Effector CD8-positive, alpha-beta T cell (primary cell): ENCODE results near the gene CHST11.

Source experiments
- DNase-seq: peaks from one replicate; lab custom pipeline; 2025; lab: John Stamatoyannopoulos, UW

CHST11 gene

GRCh38 chr12:104697186-104697585 lies 240.4 kb downstream of the CHST11 start:
- DNase-seq: no peak

- no peak for DNase-seq
Measured at GRCh38 chr12:104698871-104699270, 242.1 kb downstream of the CHST11 start.

GRCh38 chr12:104699489-104700190 lies 242.9 kb downstream of the CHST11 start:
- DNase-seq: no peak

- no peak for DNase-seq
Measured at GRCh38 chr12:104700324-104700723, 243.6 kb downstream of the CHST11 start.

DNA sequence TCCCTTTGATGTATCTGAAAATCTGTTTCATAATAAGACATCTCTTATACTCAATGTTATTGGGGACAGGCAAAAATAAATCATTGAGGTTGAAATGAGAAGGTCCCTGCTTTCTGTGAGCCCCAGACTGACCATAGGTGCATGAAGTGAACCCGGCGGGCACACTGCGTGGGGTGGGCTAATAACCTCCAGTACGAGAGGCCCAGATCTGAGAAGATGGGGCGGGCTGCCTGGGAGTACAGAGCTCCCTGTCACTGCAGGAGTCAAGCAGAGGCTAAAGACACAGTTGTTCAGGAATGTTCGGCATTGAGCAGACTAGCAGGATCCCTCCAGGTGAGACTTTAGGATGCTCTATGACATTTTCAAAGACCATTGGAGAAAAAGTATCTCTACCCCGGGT lies 244.6 kb downstream of the CHST11 start:
- DNase-seq: no peak

DNA sequence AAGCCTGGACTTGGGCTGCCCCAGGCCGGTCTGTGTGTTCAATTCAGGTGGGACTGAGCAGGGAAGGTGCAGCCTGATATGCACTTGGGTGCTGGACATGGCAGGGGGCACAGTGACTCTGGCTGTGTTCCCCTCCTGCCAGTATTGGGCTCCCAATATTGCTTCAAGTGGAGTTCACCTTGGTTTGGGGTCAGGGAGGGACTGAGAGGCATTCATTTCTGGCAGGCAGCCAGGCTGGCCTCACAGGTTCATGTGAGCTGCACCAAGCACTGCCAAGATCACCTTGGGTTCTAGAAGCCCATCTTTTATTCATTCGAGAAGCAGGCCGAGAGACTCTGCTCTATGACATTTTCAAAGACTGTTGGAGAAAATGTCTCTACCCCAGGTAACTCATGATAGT lies 245.0 kb downstream of the CHST11 start:
- no peak for DNase-seq

- no peak for DNase-seq
Measured at GRCh38 chr12:104702565-104703139, 245.9 kb downstream of the CHST11 start.

DNA sequence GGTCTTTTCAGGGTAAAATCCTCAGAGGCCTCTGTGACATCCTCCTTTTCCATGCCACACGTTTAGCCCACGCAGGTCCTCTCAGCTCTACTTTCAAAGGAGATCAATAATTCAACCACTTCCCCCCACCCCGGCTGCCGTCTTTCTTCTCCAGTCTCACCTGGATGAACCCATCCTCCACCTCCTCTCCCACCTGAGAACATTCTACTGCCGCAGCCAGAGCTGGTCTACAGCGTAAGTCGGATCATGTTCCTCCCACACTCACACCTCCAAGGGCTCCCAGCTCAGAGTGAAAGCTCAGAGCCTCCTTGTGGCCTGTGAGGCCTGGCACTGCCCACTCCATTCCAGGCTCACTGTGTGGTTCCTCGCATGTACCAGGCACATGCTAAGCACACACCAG lies 246.6 kb downstream of the CHST11 start:
- DNase-seq: no peak

DNA sequence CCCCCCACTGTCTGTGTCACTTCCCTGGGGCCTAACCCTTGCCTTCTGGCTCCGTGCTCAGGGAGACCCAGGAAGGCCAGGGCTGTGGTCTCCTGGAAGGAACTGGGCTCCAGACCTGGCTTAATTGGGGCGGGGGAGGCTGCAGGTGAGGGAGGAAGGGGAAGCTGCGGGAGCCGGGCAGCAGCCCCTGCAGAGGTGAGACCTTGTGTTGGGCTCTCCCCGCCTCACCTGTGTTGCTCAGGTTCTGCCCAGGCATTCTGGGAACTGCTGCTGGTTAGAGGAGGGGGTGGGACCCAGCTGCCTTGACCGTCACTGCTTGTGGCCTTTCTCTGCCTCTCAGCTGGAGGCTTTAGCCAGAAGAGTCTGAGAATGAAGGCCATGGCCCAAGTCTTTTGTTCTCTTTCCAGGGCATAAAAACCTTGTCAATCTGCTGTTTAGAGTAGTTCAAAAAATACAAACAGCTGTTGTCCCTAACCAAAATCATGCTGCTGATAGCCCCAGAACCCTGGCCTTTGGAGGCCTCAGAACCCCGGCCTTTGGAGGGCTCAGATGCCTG lies 247.6 kb downstream of the CHST11 start:
- no peak for DNase-seq

- DNase-seq: no peak
Measured at GRCh38 chr12:104707194-104707593, 250.4 kb downstream of the CHST11 start.

DNA sequence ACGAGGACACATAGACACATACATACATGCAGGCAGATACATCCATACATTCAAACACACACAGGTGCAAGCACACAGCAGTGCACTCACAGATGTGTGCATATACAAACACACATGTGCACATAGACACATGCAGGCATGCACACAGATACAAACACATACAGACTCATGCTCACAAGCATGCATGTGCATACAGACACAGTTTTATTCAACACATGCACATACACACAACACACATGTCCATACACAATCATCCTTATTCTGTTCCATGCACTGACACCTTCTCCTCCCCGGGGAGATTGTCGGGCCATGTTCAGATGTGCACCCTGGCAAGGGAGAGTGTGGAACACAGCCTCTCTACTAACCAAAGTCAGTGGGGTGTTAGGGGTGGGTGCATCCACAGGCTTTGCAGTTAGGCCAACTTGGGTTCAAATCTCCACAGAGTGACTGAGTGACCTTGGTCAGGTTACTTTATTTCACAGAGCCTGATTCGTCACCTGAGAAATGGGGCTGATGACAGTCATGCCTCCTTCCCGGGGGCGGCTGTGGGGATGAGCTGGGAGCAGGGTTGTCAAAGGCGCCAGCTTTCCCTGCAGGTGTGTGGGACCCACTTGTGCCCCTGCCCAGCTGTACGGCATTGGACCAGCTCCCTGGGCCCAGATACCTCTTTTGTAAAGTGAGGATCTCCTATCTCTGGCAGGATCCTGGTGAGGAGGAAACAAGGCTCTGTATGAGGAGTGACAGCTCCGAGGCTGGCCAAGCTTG lies 251.2 kb downstream of the CHST11 start:
- no peak for DNase-seq

- DNase-seq: no peak
Measured at GRCh38 chr12:104708891-104709290, 252.1 kb downstream of the CHST11 start.

DNA sequence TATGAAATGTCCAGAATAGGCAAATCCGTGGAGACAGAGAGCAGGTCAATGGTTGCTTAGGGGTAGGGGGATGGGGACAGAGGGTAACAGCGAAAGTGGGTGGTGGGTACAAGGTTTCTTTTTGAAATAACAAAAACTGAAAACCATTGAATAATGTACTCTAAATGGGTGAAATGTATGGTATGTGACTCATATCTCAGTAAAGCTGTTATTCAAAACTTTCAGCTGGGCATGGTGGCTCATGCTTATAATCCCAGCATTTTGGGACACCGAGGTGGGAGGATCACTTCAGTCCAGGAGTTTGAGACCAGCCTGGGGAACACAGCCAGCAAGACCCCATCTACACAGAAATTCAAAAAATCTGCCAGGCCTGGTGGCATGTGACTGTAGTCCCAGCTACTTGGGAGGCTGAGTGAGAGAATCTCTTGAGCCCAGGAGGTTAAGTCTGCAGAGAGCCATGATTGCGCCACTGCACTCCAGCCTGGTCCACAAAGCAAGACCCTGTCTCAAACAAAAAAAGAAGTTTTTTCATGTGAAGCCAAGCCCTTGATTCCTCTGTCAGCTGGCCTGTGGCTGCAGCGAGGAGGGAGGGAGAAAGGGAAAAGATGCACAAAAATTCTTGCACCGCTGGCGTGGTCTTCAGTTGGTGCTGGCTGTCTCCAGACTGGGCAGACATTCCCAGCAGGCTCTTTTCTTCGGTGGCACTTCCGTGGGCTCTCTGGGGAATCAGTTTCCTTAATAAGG lies 253.1 kb downstream of the CHST11 start:
- no peak for DNase-seq

- no peak for DNase-seq
Measured at GRCh38 chr12:104710940-104711689, 254.4 kb downstream of the CHST11 start.

DNA sequence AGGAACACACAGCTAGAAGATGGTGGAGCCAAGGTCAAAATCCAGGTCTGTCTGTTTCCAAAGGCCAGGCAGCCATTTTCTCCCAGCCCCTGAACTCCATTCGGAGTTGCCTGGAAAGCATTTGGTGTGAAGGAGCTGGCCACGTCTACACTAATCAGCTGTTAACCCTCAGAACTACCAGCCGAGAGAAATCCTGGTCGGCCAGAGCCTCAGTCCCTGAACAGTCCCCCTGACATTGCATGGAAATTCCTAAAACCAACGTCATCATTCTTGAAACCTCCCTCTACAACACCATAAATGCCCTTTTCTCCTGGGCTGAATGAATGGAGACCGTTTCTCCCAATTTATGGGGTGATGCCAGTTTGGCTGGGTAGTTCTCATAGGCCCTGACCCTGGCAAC lies 255.7 kb downstream of the CHST11 start:
- no peak for DNase-seq

GRCh38 chr12:104712968-104713367 lies 256.2 kb downstream of the CHST11 start:
- no peak for DNase-seq

GRCh38 chr12:104713444-104713843 lies 256.7 kb downstream of the CHST11 start:
- DNase-seq: no peak

DNA sequence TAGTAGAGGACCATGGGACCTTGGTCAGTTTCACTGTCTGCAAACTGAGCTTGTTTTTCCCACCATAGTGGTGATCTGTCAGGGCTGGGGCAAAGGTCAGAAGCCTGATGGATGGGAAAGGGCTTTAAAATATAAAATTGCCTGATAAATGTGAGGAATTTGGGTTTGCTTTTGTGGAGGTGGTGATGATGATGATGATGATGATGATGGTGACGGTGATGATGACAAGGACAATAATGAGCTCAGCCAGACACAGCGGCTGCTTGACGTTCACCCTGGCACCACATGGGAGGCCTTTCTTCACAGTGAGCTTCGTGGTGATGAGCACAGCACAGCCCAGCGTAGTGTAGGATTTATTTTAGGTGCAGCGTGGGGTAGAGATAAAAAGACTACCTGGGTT lies 257.6 kb downstream of the CHST11 start:
- DNase-seq: no peak

GRCh38 chr12:104716172-104716571 lies 259.4 kb downstream of the CHST11 start:
- DNase-seq: no peak

GRCh38 chr12:104718304-104718929 lies 261.7 kb downstream of the CHST11 start:
- no peak for DNase-seq
